K562 (cell line): ENCODE results near the gene HES6. TPM values are rescaled to one million over a fixed set of nuclear protein-coding genes. Genes with fewer than 3 reads are reported as not detected.

Source experiments
- ATAC-seq: fragments of 200-7000 bp; cut with Tn5 transposase; 3 replicates; pipeline ENCODE4 v1.9.1; 2020; ENCODE audit warnings: moderate library complexity
- BruUV-seq: library from RNA; stranded (reverse); fragments of 400-500 nt; replicated peaks from 2 replicates; lab custom pipeline; 2021; lab: Mats Ljungman, UMichigan
- CTCF ChIA-PET: fragments of 300-600 bp; formaldehyde crosslinking; extraction: SDS; loops from one replicate; lab custom pipeline; 2021; ENCODE audit warnings: low intra/inter-chr PET ratio; lab: Yijun Ruan, JAX
- POLR2A ChIA-PET: fragments of 300-600, 350-650 bp; sonication (Branson Sonifier 250); formaldehyde crosslinking; extraction: SDS; loops from one replicate; lab custom pipeline; 2021; ENCODE audit warnings: antibody characterized with exemption, inconsistent platforms; lab: Yijun Ruan, JAX
- DNase-seq, 4 experiments: peaks; one replicate each; pipeline versions ENCODE4 v3.0.0 to v3.0.0-alpha.2; 2011 to 2018; ENCODE audit warnings: low spot score in 3 of 4, mixed read lengths in 3 of 4; ENCODE audit errors: extremely low read depth in 1 of 4
- FAIRE-seq: peaks from 2 replicates; lab custom pipeline; 2011; peaks lifted over from hg19 to GRCh38; lab: Jason Lieb, UNC
- H2AFZ ChIP-seq: 2 replicates; pipeline ENCODE4 v1.6.0; 2011; ENCODE audit warnings: low read depth, low read length, control low read depth, inconsistent platforms
- H3K27ac ChIP-seq: fragments of 200-600 bp; 3 replicates; pipeline ENCODE4 v1.8.0; 2011; ENCODE audit warnings: low read depth, mild to moderate bottlenecking, control low read depth, inconsistent platforms, low read length, moderate library complexity, mixed read lengths; ENCODE audit errors: extremely low read depth
- H3K27me3 ChIP-seq, 2 experiments: fragments of 300-600 bp in 1 of 2; 2 replicates in 1 of 2; 3 replicates in 1 of 2; pipeline versions ENCODE4 v1.6.0 to v1.8.0; 2011; ENCODE audit warnings: inconsistent platforms in 2 of 2, low read length in 2 of 2, mild to moderate bottlenecking in 1 of 2, mixed read lengths in 1 of 2, moderate library complexity in 1 of 2; ENCODE audit not compliant: control insufficient read depth in 2 of 2, insufficient read depth in 2 of 2
- H3K36me3 ChIP-seq: fragments of 300-600 bp; 3 replicates; pipeline ENCODE4 v1.8.0; 2011; ENCODE audit warnings: mild to moderate bottlenecking, low read length, inconsistent platforms; ENCODE audit not compliant: control insufficient read depth, insufficient read depth
- H3K4me1 ChIP-seq, 2 experiments: fragments of 200-600 bp in 1 of 2; replicated peaks in 1 of 2; 2 replicates in 1 of 2; 3 replicates in 1 of 2; pipeline versions ENCODE4 v1.5.1 to v1.8.0; 2011; ENCODE audit warnings: inconsistent platforms in 2 of 2, low read length in 2 of 2, mild to moderate bottlenecking in 1 of 2, mixed read lengths in 1 of 2, moderate library complexity in 1 of 2; ENCODE audit not compliant: control insufficient read depth in 2 of 2, insufficient read depth in 2 of 2
- H3K4me2 ChIP-seq: 2 replicates; pipeline ENCODE4 v1.6.1; 2011; ENCODE audit warnings: low read length, control low read depth, inconsistent platforms, mixed read lengths; ENCODE audit not compliant: insufficient read depth
- H3K4me3 ChIP-seq: fragments of 200-600 bp; sonication (generic), shearing (Covaris generic); 2 replicates; pipeline ENCODE4 v1.5.1; 2016; ENCODE audit warnings: control low read depth, inconsistent platforms
- H3K79me2 ChIP-seq: fragments of 200-600 bp; 3 replicates; pipeline ENCODE4 v1.8.0; 2011; ENCODE audit warnings: low read length, inconsistent platforms; ENCODE audit not compliant: control insufficient read depth, insufficient read depth
- H3K9ac ChIP-seq, 2 experiments: 2 replicates each; pipeline versions ENCODE4 v1.6.0 to v1.6.1; 2011; ENCODE audit warnings: low read depth in 2 of 2, low read length in 2 of 2, control low read depth in 1 of 2, inconsistent platforms in 1 of 2, mild to moderate bottlenecking in 1 of 2, mixed read lengths in 1 of 2; ENCODE audit not compliant: insufficient read depth in 1 of 2
- H3K9me1 ChIP-seq: one replicate; pipeline ENCODE4 v1.6.0; 2011; ENCODE audit warnings: inconsistent platforms, mild to moderate bottlenecking, low read length, moderate library complexity; ENCODE audit not compliant: control insufficient read depth, insufficient read depth
- H3K9me3 ChIP-seq: replicated peaks from 2 replicates; pipeline ENCODE4 v1.5.1; 2011; ENCODE audit warnings: low read depth, low read length, inconsistent platforms; ENCODE audit not compliant: control insufficient read depth, insufficient read depth
- H4K20me1 ChIP-seq: replicated peaks from 2 replicates; pipeline ENCODE4 v1.6.1; 2011; ENCODE audit warnings: low read length, inconsistent platforms, mixed read lengths; ENCODE audit not compliant: control insufficient read depth, insufficient read depth
- BRD9 ChIP-seq: fragments of 450-650 bp; IDR thresholded peaks from 2 replicates; pipeline ENCODE4 v1.6.1; 2018; ENCODE audit warnings: low read depth; ENCODE audit not compliant: partially characterized antibody
- CREB1 ChIP-seq, 2 experiments: sonication (generic) in 1 of 2; formaldehyde crosslinking in 1 of 2; IDR thresholded peaks; 2 replicates each; pipeline versions ENCODE4 v1.6.1 to v1.8.0; 2012 to 2022; ENCODE audit warnings: inconsistent platforms in 1 of 2, mild to moderate bottlenecking in 1 of 2, missing genetic modification reagents in 1 of 2, moderate library complexity in 1 of 2
- ELF1 ChIP-seq: fragments of 200-800 bp; sonication (Bioruptor generic); IDR thresholded peaks from 2 replicates; pipeline ENCODE4 v1.6.1; 2016; ENCODE audit warnings: missing genetic modification characterization, missing compliant biosample characterization
- JUND ChIP-seq, 2 experiments: IDR thresholded peaks; 2 replicates in 1 of 2; 3 replicates in 1 of 2; pipeline ENCODE4 v1.6.1; 2011; ENCODE audit warnings: borderline replicate concordance in 2 of 2, low read depth in 2 of 2, low read length in 2 of 2, improper control_type of control experiment in 1 of 2, missing biosample characterization in 1 of 2, missing genetic modification characterization in 1 of 2, missing genetic modification reagents in 1 of 2
- KDM1A ChIP-seq, 2 experiments: fragments of 450-650 bp; IDR thresholded peaks; 2 replicates each; pipeline ENCODE4 v1.6.1; 2016; ENCODE audit warnings: mild to moderate bottlenecking in 2 of 2
- MBD2 ChIP-seq: sonication (generic); IDR thresholded peaks from 2 replicates; pipeline ENCODE4 v1.6.1; 2016; ENCODE audit warnings: low read depth, borderline replicate concordance
- OTX1 ChIP-seq: fragments of 450-650 bp; formaldehyde crosslinking; IDR thresholded peaks from 2 replicates; pipeline ENCODE4 v1.4.0; 2022; ENCODE audit warnings: mild to moderate bottlenecking
- PRPF4 ChIP-seq: fragments of 200-400 bp; formaldehyde crosslinking; IDR thresholded peaks from one replicate; pipeline ENCODE4 v1.6.1; 2017; ENCODE audit warnings: low read length, low read depth, mild to moderate bottlenecking; ENCODE audit not compliant: insufficient read depth, poor library complexity, severe bottlenecking
- SMAD1 ChIP-seq: fragments of 150-350 bp; IDR thresholded peaks from 2 replicates; pipeline ENCODE4 v1.6.1; 2014; ENCODE audit warnings: low read length, low read depth; ENCODE audit not compliant: partially characterized antibody
- TAF9B ChIP-seq: fragments of 450-650 bp; IDR thresholded peaks from 2 replicates; pipeline ENCODE4 v1.6.1; 2018; ENCODE audit warnings: mild to moderate bottlenecking; ENCODE audit not compliant: partially characterized antibody
- ZBED1 ChIP-seq: IDR thresholded peaks from 2 replicates; pipeline ENCODE4 v1.6.1; 2014
- ZBTB49 ChIP-seq: sonication (generic); formaldehyde crosslinking; IDR thresholded peaks from 2 replicates; pipeline ENCODE4 v1.8.0; 2022; ENCODE audit warnings: missing genetic modification reagents, mild to moderate bottlenecking, borderline replicate concordance
- ZNF398 ChIP-seq: fragments of 250-450 bp; sonication (Bioruptor Pico); IDR thresholded peaks from 2 replicates; pipeline ENCODE4 v1.8.0; 2021; ENCODE audit warnings: moderate library complexity, mild to moderate bottlenecking, inconsistent platforms
- ZNF707 ChIP-seq: fragments of 250-450 bp; sonication (Bioruptor Pico); conservative IDR thresholded peaks from 2 replicates; pipeline ENCODE4 v1.8.0; 2022; ENCODE audit warnings: inconsistent platforms, mild to moderate bottlenecking, moderate library complexity
- WGBS: fragments of 100-300 bp; shearing (Covaris generic); methylation state at CpG from one replicate; pipeline ENCODE4 v1.1.6; 2016; ENCODE audit warnings: low coverage, mixed read lengths; ENCODE audit not compliant: insufficient coverage; ENCODE audit errors: missing lambda C conversion rate; 5-methylcytosine and 5-hydroxymethylcytosine counted together
- in situ Hi-C: fragments of 300-500 bp; cut with MboI; formaldehyde crosslinking; loops from 4 replicates; pipeline ENCODE4 v1.15.0; 2018; ENCODE audit warnings: inconsistent platforms, mixed read lengths
- intact Hi-C: fragments of 100-400 bp; cut with micrococcal nuclease; formaldehyde crosslinking; loops from 2 replicates; pipeline ENCODE4 v1.14.2; 2022
- polyA plus RNA-seq, 8 experiments: library from polyadenylated mRNA; depleted of rRNA in 4 of 8; stranded (reverse) in 5 of 8; unstranded in 3 of 8; fragments of >200 nt; fragmentation: Nextera tagmentation in 2 of 8; fragmentation: Illumina TruSeq in 1 of 8; extraction: Ambion mirVana in 2 of 8; extraction: Trizol in 1 of 8; gene quantifications; 2 replicates each; pipeline versions ENCODE4 v1.2.1 to v1.2.3, GENCODE V29; 2011 to 2014; ENCODE audit warnings: inconsistent platforms in 1 of 8, missing spikeins in 1 of 8
- total RNA-seq, 7 experiments: library from RNA; depleted of rRNA in 6 of 7; stranded (reverse); fragments of >200 nt in 6 of 7; fragmentation: Illumina TruSeq in 2 of 7; extraction: Trizol in 2 of 7; gene quantifications; 2 replicates each; pipeline versions ENCODE4 v1.2.1 to v1.2.3, GENCODE V29; 2011 to 2021; ENCODE audit warnings: low replicate concordance in 1 of 7

HES6 gene
- total and polyA plus RNA-seq, 9 of the 15 experiments (the other 6 are each of a cell fraction or from before 2014, with no cell fraction given), result 6.2 to 133 (median 29.2) TPM

- TF ChIP-seq MBD2 (no peak), ZNF707 (no peak), ZBED1 (no peak), TAF9B (no peak)
These were observed 11.1 kb upstream of the HES6 start (continued) for GRCh38 chr2:238250896-238251295.

- no peaks in the 10 kb centered on the region for H3K9me3 ChIP-seq
- ATAC-seq (no peak), DNase-seq (no peak)
- POLR2A ChIA-PET, result interaction anchor here (0.6 kb wide), 2 partner anchors 129 to 187 kb away, joined by 3 to 4 read pairs; partner anchors contain the start of gene SCLY
- BruUV-seq, result no TSS peak
- H3K36me3 ChIP-seq, result peaks cover 21% of the 10 kb centered on the region; the same call in 1 of the 3 replicates
- CTCF ChIA-PET, result no interaction called here
- intact Hi-C loops, result no loop called here
- H4K20me1 ChIP-seq, result no peaks in the 10 kb centered on the region
- no peak overlapping the region for H3K4me3 ChIP-seq
- 88% methylated on average over 8 of the region's 10 CpGs for WGBS
- peak overlapping the region in 1 of 2 experiments; percentile 20; a peak in 1 of 4 replicates for H3K9ac ChIP-seq
- no peaks in the 10 kb centered on the region for H3K27me3 ChIP-seq
- H3K27ac ChIP-seq, result no peak overlapping the region
- TF ChIP-seq KDM1A (IDR thresholded peaks at IDR 0.05), result no peak
- TF ChIP-seq JUND (IDR thresholded peaks at IDR 0.05; ENCODE audit: borderline replicate concordance, low read depth, low read length), result no peak
- no peak for TF ChIP-seq JUND (tag; IDR thresholded peaks at IDR 0.05; ENCODE audit: borderline replicate concordance, low read depth, low read length)
- TF ChIP-seq OTX1 (CRISPR knock-in tag), result no peak
- no peak for TF ChIP-seq PRPF4
- no peak for TF ChIP-seq ZNF398 (CRISPR knock-in tag)
- TF ChIP-seq ZBTB49 (CRISPR knock-in tag), result no peak
- TF ChIP-seq BRD9, result no peak
- TF ChIP-seq CREB1 (IDR thresholded peaks at IDR 0.05), result no peak
- no peak for TF ChIP-seq CREB1 (CRISPR knock-in tag; IDR thresholded peaks at IDR 0.05)
- TF ChIP-seq ELF1, result no peak
- no peak for TF ChIP-seq SMAD1
- TF ChIP-seq, all 486 proteins: peak for 0
- Histone ChIP-seq H3K4me1 (no peaks in the 10 kb centered on the region; a peak in 1 of 5 replicates), H3K9me1 (no peaks in the 10 kb centered on the region), H2AFZ (no peak overlapping the region), H3K4me2 (no peak overlapping the region), H3K79me2 (no peaks in the 10 kb centered on the region)
- in situ Hi-C loops, result no loop called here
- no peak for FAIRE-seq
These were observed 8.1 kb upstream of the HES6 start for GRCh38 chr2:238247841-238248453.
